Measurements from ENCODE around the gene CPNE1.

GRCh38 chr20:35680452-35681183, 15.9 kb upstream of the CPNE1 start:
- no peak for TF ChIP-seq CTCF (IDR thresholded peaks at IDR 0.05)
- no peak for TF ChIP-seq POLR2A (IDR thresholded peaks at IDR 0.05)

Measured in lower leg skin (tissue), 3 donors.